Breast epithelium (tissue), 3 donors: Measurements from ENCODE around the gene IFI30.

Experiments used
- POLR2A ChIP-seq: fragments of 450-650 bp; IDR thresholded peaks from one replicate; pipeline ENCODE4 v1.6.1; 2016; ENCODE audit warnings: antibody characterized with exemption, mild to moderate bottlenecking, moderate library complexity
- POLR2AphosphoS5 ChIP-seq, 3 donors: sonication (generic); formaldehyde crosslinking; IDR thresholded peaks; one replicate each; pipeline ENCODE4 v1.6.1; 2017; ENCODE audit warnings: antibody characterized with exemption in 3 of 3
- TF ChIP-seq, protein P1 (sequence below), 3 donors: fragments of 450-650 bp; IDR thresholded peaks; one replicate each; pipeline ENCODE4 v1.5.1; 2016 to 2017; ENCODE audit warnings: antibody characterized with exemption in 3 of 3, mild to moderate bottlenecking in 3 of 3, moderate library complexity in 3 of 3

DNA sequence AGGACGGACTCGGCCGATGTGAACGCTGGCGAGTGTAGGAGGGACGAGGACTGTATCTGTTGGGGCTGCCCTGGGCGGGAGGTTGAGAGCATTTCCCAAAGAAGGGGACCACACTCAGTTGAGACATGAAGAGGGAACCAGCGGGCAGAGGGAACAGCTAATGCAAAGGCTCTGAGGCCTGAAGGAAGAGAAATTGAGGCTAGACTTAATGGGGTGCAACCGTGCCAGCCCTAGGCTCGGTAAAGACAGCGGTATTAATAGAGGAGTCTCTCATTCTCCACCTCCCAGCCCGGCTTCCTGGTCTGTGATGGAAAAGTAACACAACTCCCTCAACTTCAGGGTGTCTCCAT lies 20.5 kb downstream of the IFI30 start:
- TF ChIP-seq, protein P1, sequence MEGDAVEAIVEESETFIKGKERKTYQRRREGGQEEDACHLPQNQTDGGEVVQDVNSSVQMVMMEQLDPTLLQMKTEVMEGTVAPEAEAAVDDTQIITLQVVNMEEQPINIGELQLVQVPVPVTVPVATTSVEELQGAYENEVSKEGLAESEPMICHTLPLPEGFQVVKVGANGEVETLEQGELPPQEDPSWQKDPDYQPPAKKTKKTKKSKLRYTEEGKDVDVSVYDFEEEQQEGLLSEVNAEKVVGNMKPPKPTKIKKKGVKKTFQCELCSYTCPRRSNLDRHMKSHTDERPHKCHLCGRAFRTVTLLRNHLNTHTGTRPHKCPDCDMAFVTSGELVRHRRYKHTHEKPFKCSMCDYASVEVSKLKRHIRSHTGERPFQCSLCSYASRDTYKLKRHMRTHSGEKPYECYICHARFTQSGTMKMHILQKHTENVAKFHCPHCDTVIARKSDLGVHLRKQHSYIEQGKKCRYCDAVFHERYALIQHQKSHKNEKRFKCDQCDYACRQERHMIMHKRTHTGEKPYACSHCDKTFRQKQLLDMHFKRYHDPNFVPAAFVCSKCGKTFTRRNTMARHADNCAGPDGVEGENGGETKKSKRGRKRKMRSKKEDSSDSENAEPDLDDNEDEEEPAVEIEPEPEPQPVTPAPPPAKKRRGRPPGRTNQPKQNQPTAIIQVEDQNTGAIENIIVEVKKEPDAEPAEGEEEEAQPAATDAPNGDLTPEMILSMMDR (IDR thresholded peaks at IDR 0.05): no peak
- no peak for TF ChIP-seq POLR2A
- no peak for TF ChIP-seq POLR2AphosphoS5 (IDR thresholded peaks at IDR 0.05)
